Midbrain (tissue), 1 donor: ENCODE data around the gene WEE2.
"Not testable (repeated sequence)": the region's sequence is repeated elsewhere in the genome, so short reads cannot be mapped to it uniquely, and the experiment has no call there.

Experiments
- DNase-seq: peaks from one replicate; lab custom pipeline; 2025; lab: John Stamatoyannopoulos, UW

Gene WEE2

DNA sequence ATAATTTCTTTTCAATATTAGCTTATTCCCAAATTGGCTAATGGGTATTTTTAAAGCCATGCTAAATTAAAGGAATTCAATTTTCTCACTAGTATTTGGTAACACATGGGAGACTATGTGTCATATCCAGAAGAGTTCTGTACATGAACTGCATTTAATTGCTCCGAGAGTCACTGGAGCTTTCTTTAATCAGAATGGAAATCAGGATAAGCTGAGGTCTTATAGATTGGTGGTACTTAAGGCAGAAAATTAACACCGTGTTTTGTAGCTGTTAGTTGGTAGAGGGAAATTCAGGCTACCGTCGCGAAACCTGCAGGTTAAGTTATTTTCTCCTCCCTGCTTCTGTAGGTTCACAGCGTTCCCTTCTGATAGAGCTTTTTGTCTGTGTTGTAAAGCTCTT lies at the start of gene WEE2:
WEE2 (plus strand) TSS at position 3 of the 400 bp plus-strand sequence. CDS start 406 bp downstream, outside the sequence.
- no peak for DNase-seq

DNA sequence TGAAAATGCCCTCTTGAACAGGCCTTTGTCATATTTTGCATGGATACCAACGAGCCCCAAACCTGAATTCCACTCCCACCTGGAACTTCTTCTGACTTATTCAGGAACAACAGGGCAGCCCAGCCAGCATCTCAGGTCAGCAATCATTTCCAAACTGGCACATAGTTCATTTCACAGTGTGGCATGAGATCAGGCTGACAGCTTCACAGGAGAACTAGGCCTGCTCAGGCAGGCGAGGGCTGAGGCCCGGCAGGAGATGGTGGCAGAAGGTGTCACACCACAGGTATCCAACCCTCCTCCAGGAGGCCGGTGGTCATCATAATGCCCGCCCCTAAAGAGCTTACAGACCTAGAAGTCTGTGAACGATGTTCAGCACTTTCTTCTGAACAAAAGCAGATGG lies 48.7 kb upstream of the WEE2 start:
- no peak for DNase-seq

GRCh38 chr7:141660259-141660658 lies 47.9 kb upstream of the WEE2 start:
- peak; percentile 44 for DNase-seq

GRCh38 chr7:141663081-141663849 lies 44.9 kb upstream of the WEE2 start:
- no peak for DNase-seq

- DNase-seq, result no peak
Observed at GRCh38 chr7:141664450-141664849, 43.7 kb upstream of the WEE2 start.

DNA sequence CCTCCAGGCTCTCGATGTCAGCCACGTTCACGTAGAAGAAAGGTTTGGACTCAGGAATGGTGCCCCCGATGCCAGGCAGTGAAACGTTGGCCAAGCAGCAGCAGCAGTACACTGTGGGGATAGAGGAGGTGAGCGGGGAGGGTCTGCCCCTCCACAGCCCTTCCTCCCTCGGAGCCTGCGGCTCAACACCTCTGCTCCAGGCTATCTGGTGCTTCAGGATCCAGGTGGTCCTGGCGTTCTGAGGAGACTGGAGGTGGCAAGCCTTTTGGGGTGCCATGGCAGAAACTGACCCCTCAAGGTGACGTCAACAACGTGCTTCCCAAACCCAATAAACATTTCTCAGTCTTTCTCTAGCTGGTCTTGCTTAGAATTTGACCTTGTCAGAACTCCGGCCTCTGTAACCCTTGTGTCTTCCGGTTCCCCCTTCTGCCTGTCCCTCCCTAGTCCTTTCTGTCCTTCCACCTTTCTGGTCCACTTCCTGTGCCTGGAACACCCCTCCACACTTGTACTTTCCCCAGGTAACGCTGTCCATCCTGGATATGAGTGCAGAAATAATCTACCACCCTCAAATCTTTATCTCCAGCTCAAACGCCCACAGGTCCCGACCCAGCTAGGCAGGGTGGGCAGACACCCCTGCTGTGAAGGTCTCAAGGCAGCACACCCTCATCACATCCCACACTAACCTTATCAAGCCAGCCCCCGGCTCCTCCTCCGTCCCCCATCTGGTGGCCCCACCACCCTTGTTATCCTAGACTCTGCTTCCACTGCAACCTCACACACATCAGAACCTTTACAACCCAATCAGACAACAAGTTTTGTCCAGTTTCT lies 42.7 kb upstream of the WEE2 start:
- DNase-seq, result no peak

DNA sequence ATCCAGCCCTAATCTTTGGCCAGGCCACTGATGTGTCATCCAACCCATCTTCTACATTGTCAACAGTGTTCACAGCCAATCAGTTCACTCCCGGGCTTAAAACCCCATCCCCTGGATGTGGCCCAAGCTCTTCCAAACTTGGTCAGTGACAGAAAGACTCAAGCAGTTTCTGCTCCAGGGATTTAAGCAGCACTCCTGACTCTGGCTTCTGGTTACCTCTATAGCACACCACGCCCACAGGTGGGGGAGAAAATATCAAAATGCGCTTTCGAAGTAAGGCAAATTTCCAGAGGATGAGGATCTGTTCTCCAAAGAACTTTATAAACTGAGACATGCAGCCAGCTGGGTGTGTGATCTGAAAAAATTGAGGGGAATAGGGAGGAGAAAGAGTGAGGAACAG lies 42.1 kb upstream of the WEE2 start:
- no peak for DNase-seq

- no peak for DNase-seq
Observed at GRCh38 chr7:141668853-141669252, 39.3 kb upstream of the WEE2 start.

DNA sequence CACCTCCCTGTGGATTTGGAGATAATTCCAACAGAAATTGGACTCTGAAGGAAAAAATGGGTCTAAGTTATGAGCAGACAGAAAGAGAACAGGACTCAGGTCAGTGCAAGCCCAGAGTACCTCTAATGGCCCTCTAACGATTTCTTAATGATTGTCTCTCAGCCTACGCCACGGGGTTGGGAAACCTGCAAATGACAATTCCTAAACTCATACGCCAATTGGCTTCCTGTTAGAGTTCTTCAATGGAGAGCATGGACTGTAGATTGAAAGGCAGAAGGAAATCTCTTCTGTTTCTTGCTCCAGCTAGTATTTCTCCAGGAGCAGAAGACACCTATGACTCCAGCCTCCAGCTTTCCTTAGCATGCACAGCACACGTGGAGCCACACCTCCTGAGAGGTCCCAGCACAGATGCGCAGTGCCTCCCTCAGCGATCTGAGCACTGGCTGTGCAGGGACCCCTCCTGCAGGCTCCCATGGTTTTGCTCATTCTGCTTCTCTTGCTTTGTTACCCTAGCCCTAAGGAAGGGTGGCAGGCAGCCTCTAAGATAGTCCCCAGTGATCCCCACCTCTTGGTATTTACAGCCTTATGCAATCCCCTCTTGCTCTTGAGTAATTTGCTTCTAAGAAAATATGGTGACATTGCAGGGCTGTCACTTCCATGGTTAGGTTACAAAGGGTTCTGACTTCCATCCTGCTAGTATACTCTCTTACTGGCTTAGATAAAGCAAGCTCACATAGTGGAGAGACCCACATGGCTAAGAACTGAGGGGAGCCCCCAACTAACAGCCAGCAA lies 36.3 kb upstream of the WEE2 start:
- DNase-seq, result no peak

- DNase-seq, result no peak
Observed at GRCh38 chr7:141673346-141673745, 34.8 kb upstream of the WEE2 start.

DNA sequence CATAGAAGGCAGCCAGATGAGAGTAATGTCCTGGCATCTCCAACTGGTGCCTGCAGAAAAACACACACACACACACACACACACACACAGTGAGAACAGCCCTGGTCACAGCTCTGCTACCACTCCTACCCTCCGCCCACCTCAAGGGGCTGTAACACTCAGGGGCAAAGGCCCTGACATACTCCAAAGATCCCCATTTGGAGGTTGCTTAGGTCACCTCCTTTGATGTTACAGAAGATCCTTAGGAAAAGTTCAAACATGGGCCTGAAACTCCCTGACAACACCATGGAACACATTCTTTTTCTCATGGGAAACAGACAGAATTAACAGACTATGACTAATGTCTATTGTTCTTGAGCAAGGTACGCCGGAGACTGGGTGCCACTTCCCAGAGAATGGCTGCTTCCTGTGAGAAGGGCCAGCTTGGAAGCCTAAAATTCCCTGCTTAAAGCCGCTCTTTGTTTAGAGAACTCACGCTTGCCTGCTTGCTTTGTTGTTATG lies 33.9 kb upstream of the WEE2 start:
- DNase-seq, result no peak

GRCh38 chr7:141674702-141675101 lies 33.5 kb upstream of the WEE2 start:
- DNase-seq, result peak; percentile 23

- no peak for DNase-seq
Observed at GRCh38 chr7:141675436-141676215, 32.5 kb upstream of the WEE2 start.

GRCh38 chr7:141676618-141677017 lies 31.5 kb upstream of the WEE2 start:
- DNase-seq, result no peak

- DNase-seq, result no peak
Observed at GRCh38 chr7:141679014-141679413, 29.1 kb upstream of the WEE2 start.

- peak; percentile 55 for DNase-seq
Observed at GRCh38 chr7:141685285-141686023, 22.7 kb upstream of the WEE2 start.

GRCh38 chr7:141686074-141686473 lies 22.1 kb upstream of the WEE2 start:
- DNase-seq, result no peak

DNA sequence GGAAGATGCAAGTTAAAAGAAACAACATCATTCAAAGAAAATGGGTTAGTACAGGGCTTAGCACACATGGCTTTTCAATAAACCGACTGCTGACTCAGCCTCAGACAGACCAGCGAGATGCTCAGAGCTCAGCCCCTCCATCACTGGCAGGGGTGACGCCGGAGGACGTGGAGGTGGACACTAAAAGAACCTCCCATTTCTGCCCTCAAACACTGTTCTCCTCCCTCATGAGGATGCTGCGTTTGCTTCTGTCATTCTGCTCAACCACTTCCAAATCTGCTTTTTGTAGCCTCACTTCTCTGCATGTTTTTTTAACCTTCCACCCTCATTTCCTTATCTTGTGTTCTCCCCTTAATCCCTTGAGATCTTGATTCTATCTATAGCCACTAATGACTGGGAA lies 21.5 kb upstream of the WEE2 start:
- DNase-seq, result no peak

DNA sequence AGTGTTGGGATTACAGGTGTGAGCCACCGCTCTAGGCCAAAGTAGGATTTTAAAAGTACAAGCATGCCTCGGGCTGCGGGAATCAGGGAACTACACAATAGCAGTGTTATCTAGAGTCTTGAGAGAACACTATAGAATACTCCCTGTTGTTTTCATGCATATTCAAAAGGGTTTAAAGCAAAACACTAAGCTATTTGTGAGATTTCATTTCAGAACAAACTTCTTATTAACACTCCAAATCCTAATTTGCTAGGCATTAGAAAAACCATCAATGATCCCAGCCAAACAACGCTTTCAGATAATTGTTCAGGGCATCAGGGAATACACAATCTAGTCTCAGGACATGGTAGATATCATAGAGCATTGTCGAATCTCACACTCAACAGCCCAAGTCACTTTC lies 20.1 kb upstream of the WEE2 start:
- DNase-seq, result no peak

DNA sequence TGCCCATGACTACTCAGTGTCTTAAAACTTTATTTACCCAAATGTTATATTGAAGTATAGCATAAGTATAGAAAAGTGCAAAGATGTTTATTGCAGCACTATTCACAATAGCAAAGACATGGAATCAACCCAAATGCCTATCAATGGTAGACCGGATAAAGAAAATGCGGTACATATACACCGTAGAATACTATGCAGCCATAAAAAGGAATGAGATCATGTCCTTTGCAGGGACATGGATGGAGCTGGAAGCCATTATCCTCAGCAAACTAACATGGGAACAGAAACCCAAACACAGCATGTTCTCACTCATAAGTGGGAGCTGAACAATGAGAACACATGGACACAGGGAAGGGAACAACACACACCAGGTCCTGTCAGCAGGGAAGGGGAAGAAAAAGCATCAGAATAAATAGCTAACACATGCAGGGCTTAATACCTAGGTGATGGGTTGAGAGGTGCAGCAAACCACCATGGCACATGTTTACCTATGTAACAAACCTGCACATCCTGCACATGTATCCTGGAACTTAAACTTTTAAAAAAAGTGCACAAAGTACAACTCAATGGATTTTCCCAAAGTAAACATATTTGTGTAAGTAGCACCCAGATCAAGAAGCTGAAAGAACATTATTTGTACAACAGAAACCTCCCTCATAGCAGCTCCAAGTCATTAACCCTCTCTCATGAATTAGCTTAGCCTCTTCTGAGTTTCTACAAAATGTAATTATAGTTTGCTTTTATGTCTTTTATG lies 18.9 kb upstream of the WEE2 start:
- DNase-seq, result not testable (repeated sequence)
